ENCODE results near the gene GNMT. TPM values are rescaled to one million over a fixed set of nuclear protein-coding genes. Genes with fewer than 3 reads are reported as not detected.

The GNMT gene
- polyA plus RNA-seq, 2 of the 4 experiments (the other 2 are of a cell fraction) = 0.12 to 0.23 TPM

- Histone ChIP-seq H3K27ac (no peak overlapping the region), H3K4me2 (no peak overlapping the region), H3K9me3 (no peaks in the 10 kb centered on the region), H3K4me1 (peaks cover 3% of the 10 kb centered on the region; the same call in 1 of the 3 replicates), H3K4me3 (no peak overlapping the region)
- FAIRE-seq (no peak), ATAC-seq (no peak), DNase-seq (ENCODE audit: low read depth in 1 of 2, low spot score in 1 of 2) (no peak)
- ChIA-PET POLR2A (no interaction called here), CTCF (no interaction called here)
- 56% methylated on average over 6 of the region's 6 CpGs for WGBS (ENCODE audit: missing lambda C conversion rate)
- TF ChIP-seq ESRRA (IDR thresholded peaks at IDR 0.05; ENCODE audit: borderline replicate concordance, low read length) (no peak), RNF2 (IDR thresholded peaks at IDR 0.05; ENCODE audit: borderline replicate concordance, low read depth) (no peak), PHF8 (IDR thresholded peaks at IDR 0.05; ENCODE audit: borderline replicate concordance, low read depth) (no peak), SMC3 (IDR thresholded peaks at IDR 0.05) (no peak), TFCP2L1 (CRISPR knock-in tag; IDR thresholded peaks at IDR 0.05) (no peak), KDM5A (IDR thresholded peaks at IDR 0.05) (no peak), NFE2L2 (conservative IDR thresholded peaks at IDR 0.05; ENCODE audit: low read length) (no peak), HEYL (CRISPR knock-in tag; IDR thresholded peaks at IDR 0.05) (no peak), PBX3 (IDR thresholded peaks at IDR 0.05) (no peak), HOXB5 (CRISPR knock-in tag; IDR thresholded peaks at IDR 0.05) (no peak)
- TF ChIP-seq, protein P1, sequence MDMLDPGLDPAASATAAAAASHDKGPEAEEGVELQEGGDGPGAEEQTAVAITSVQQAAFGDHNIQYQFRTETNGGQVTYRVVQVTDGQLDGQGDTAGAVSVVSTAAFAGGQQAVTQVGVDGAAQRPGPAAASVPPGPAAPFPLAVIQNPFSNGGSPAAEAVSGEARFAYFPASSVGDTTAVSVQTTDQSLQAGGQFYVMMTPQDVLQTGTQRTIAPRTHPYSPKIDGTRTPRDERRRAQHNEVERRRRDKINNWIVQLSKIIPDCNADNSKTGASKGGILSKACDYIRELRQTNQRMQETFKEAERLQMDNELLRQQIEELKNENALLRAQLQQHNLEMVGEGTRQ (IDR thresholded peaks at IDR 0.05) = no peak
Observed at GRCh38 chr6:42921801-42922200, 38.8 kb upstream of the GNMT start.

DNA sequence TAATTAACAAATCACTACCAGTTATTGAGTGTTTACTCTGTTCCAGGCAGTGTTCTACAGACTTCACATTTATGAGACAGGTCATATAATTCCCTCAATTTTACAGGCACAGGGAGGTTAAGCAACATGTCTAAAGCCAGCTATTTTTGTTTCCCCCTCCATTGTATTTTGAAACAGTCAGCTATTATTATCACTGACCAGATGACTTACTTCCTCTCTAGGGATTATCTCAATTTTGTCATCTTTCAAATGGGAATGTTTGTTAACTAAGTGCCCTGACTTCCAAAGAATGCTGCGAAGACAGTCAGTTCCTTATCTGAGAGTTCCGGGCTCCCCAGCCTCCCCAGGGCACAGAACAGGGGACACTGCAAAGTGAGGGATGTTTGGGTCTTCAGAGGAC, 36.9 kb upstream of the GNMT start:
- no peak overlapping the region for H3K4me2 ChIP-seq
- ATAC-seq = no peak
- CTCF ChIA-PET = interaction anchor here (1.1 kb wide), 1 partner anchor 25 kb away, joined by 4 read pairs; no protein-coding TSS in a partner anchor
- TF ChIP-seq CTCF (IDR thresholded peaks at IDR 0.05) = no peak
- no peak for TF ChIP-seq HOXB5 (CRISPR knock-in tag; IDR thresholded peaks at IDR 0.05)
- TF ChIP-seq KDM5A (IDR thresholded peaks at IDR 0.05) = no peak
- peak; percentile 41 for TF ChIP-seq MAFK (IDR thresholded peaks at IDR 0.05; ENCODE audit: partially characterized antibody)
- no peak for TF ChIP-seq BCL3 (IDR thresholded peaks at IDR 0.05)
- TF ChIP-seq TFCP2L1 (CRISPR knock-in tag; IDR thresholded peaks at IDR 0.05) = no peak
- no peak for DNase-seq (ENCODE audit: low read depth in 1 of 2, low spot score in 1 of 2)
- WGBS (ENCODE audit: missing lambda C conversion rate) = 76% methylated on average over 2 of the region's 2 CpGs
- H3K4me1 ChIP-seq = peaks cover 7% of the 10 kb centered on the region; the same call in 2 of the 3 replicates
- H3K27ac ChIP-seq = no peak overlapping the region
- FAIRE-seq = no peak
- H3K9me3 ChIP-seq = no peaks in the 10 kb centered on the region
- H3K4me3 ChIP-seq = no peak overlapping the region
- POLR2A ChIA-PET = no interaction called here

DNA sequence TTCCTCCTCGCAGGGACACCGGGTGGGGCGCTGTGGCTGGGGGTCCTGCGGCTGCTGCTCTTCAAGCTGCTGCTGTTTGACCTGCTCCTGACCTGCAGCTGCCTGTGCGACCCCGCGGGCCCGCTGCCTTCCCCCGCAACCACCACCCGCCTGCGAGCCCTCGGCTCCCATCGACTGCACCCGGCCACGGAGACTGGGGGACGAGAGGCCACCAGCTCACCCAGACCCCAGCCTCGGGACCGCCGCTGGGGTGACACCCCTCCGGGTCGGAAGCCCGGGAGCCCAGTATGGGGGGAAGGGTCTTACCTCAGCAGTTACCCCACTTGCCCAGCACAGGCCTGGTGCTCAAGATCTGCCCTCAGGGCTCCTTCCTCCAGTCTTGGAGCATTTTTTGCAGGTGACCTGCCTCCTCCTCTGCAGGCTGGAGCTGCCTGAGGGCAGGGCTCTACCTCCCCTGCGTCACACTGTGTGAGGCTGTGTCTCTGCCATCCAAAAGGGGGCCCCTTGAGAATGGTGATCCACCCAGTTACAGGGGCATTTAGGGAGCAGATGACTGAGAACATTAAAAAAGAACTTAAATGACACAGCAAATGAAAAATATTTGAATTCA, 35.2 kb upstream of the GNMT start:
- H3K9me3 ChIP-seq = no peaks in the 10 kb centered on the region
- no peak for DNase-seq (ENCODE audit: low read depth in 1 of 2, low spot score in 1 of 2)
- ATAC-seq = no peak
- FAIRE-seq = no peak
- no peak for TF ChIP-seq FOXS1 (CRISPR knock-in tag; IDR thresholded peaks at IDR 0.05)
- TF ChIP-seq TP53 (CRISPR knock-in tag; IDR thresholded peaks at IDR 0.05) = no peak
- no peak for TF ChIP-seq TFCP2L1 (CRISPR knock-in tag; IDR thresholded peaks at IDR 0.05)
- no peak for TF ChIP-seq MAFK (IDR thresholded peaks at IDR 0.05; ENCODE audit: partially characterized antibody)
- no peak for TF ChIP-seq ZC3H11A (IDR thresholded peaks at IDR 0.05)
- TF ChIP-seq RNF2 (IDR thresholded peaks at IDR 0.05; ENCODE audit: borderline replicate concordance, low read depth) = no peak
- TF ChIP-seq RARB (CRISPR knock-in tag; IDR thresholded peaks at IDR 0.05) = no peak
- TF ChIP-seq KDM1A (IDR thresholded peaks at IDR 0.05; ENCODE audit: low read depth) = no peak
- no peak for TF ChIP-seq MYC (IDR thresholded peaks at IDR 0.05; ENCODE audit: borderline replicate concordance, low read length)
- TF ChIP-seq ZNF302 (CRISPR knock-in tag; IDR thresholded peaks at IDR 0.05) = no peak
- TF ChIP-seq E2F6 (IDR thresholded peaks at IDR 0.05; ENCODE audit: borderline replicate concordance, low read depth) = no peak
- peaks cover 3% of the 10 kb centered on the region; the same call in 2 of the 3 replicates for H3K4me1 ChIP-seq
- POLR2A ChIA-PET = no interaction called here
- no peak overlapping the region for H3K4me2 ChIP-seq
- no peak overlapping the region for H3K4me3 ChIP-seq
- CTCF ChIA-PET = interaction anchor here (0.6 to 2.6 kb wide), 2 partner anchors 24 to 313 kb away, joined by 3 to 11 read pairs; no protein-coding TSS in a partner anchor
- no peak overlapping the region for H3K27ac ChIP-seq
- WGBS (ENCODE audit: missing lambda C conversion rate) = 78% methylated on average over 9 of the region's 23 CpGs

All from A549 (cell line).